SK-N-MC (cell line): ENCODE data around the gene CCL20.

Experiments used
- EZH2 ChIP-seq: fragments of 200-600 bp; sonication (generic); IDR thresholded peaks from one replicate; pipeline ENCODE4 v1.6.1; 2017; ENCODE audit warnings: antibody characterized with exemption
- FOXP2 ChIP-seq: optimal IDR thresholded peaks from 2 replicates; pipeline ENCODE3; 2011; ENCODE audit warnings: mild to moderate bottlenecking, moderate library complexity; ENCODE audit not compliant: insufficient read depth; ENCODE audit errors: extremely low read length, control extremely low read depth
- POLR2AphosphoS5 ChIP-seq: IDR thresholded peaks from 2 replicates; pipeline ENCODE4 v1.6.1; 2012; ENCODE audit warnings: mild to moderate bottlenecking, low read depth, low read length, borderline replicate concordance

GRCh38 chr2:227765788-227766372 lies 47.8 kb upstream of the CCL20 start:
- TF ChIP-seq POLR2AphosphoS5 = no peak
- TF ChIP-seq EZH2 = no peak
- TF ChIP-seq FOXP2 = no peak
